Activated B cell treated with CpG ODN at 0.5 μM for 24 hours (primary cell): ENCODE results near the gene FBXO41. TPM values are rescaled to one million over a fixed set of nuclear protein-coding genes. Genes with fewer than 3 reads are reported as not detected.
A peak's percentile ranks its signal among the peaks of the same experiment; 100 is the strongest.

Experiments
- ATAC-seq: fragments of 200-7000 bp; cut with Tn5 transposase; one replicate; pipeline ENCODE4 v1.10.0; 2021; ENCODE audit warnings: low read depth, mild to moderate bottlenecking, moderate library complexity
- CTCF ChIA-PET: fragments of 350-600 bp; sonication (Branson Sonifier 250); formaldehyde crosslinking; loops from one replicate; lab custom pipeline; 2021; ENCODE audit warnings: antibody characterized with exemption; lab: Charles Lee
- POLR2A ChIA-PET: fragments of 350-600 bp; sonication (Branson Sonifier 250); formaldehyde crosslinking; loops from one replicate; lab custom pipeline; 2021; ENCODE audit warnings: antibody characterized with exemption; lab: Charles Lee
- DNase-seq: peaks from one replicate; pipeline ENCODE4 v3.0.0; 2022
- H3K27ac Mint-ChIP-seq: one replicate; pipeline ENCODE4 v1.8.0; 2020; ENCODE audit warnings: mixed read lengths
- H3K27me3 Mint-ChIP-seq: one replicate; pipeline ENCODE4 v1.8.0; 2021; ENCODE audit warnings: mixed read lengths
- H3K36me3 Mint-ChIP-seq: one replicate; pipeline ENCODE4 v1.8.0; 2021; ENCODE audit warnings: low read depth, mixed read lengths
- H3K4me1 Mint-ChIP-seq: one replicate; pipeline ENCODE4 v1.8.0; 2021; ENCODE audit warnings: mixed read lengths
- H3K4me3 Mint-ChIP-seq: one replicate; pipeline ENCODE4 v1.8.0; 2020; ENCODE audit warnings: mild to moderate bottlenecking, mixed read lengths
- H3K9me3 Mint-ChIP-seq: one replicate; pipeline ENCODE4 v1.8.0; 2020; ENCODE audit warnings: mixed read lengths
- intact Hi-C: fragments of 100-400 bp; cut with micrococcal nuclease; formaldehyde crosslinking; loops from one replicate; pipeline ENCODE4 v1.15.1; 2024
- total RNA-seq: library from RNA; stranded (reverse); gene quantifications from 2 replicates; pipeline ENCODE4 v1.2.3, GENCODE V29; 2022
- TF ChIP-seq, protein P1 (sequence below): fragments of 200-600 bp; IDR thresholded peaks from one replicate; pipeline ENCODE4 v1.8.0; 2022; ENCODE audit warnings: antibody characterized with exemption, mild to moderate bottlenecking

The FBXO41 gene
- 21.4 and 25.7 TPM in 2 replicates for total RNA-seq

GRCh38 chr2:73284296-73285158 lies at the start of gene FBXO41:
Gene FBXO41 (minus strand): TSS chr2:73284478. CDS start chr2:73269630, 14,848 bp downstream.
- Mint-ChIP-seq H3K36me3 (no peaks in the 10 kb centered on the region), H3K27ac (peak within 1 kb of the TSS; percentile 89), H3K4me3 (peak within 1 kb of the TSS; percentile 82), H3K9me3 (no peaks in the 10 kb centered on the region), H3K4me1 (peaks cover 36% of the 10 kb centered on the region), H3K27me3 (no peaks in the 10 kb centered on the region)
- DNase-seq (peak; percentile 67), ATAC-seq (peak; percentile 73)
- intact Hi-C loops = loop anchor here (1.0 to 10.0 kb wide), 8 partner anchors 9 to 450 kb away; partner anchors contain the start of genes ALMS1, CCT7, EGR4 and RAB11FIP5
- ChIA-PET POLR2A (interaction anchor here (0.6 to 2.1 kb wide), 9 partner anchors 9 to 115 kb away, joined by 3 to 51 read pairs (median 4); partner anchors contain the start of genes ALMS1, CCT7 and PRADC1), CTCF (interaction anchor here (0.8 to 1.0 kb wide), 2 partner anchors 16 to 51 kb away, joined by 3 to 4 read pairs; partner anchors contain the start of gene CCT7)
- TF ChIP-seq, protein P1, sequence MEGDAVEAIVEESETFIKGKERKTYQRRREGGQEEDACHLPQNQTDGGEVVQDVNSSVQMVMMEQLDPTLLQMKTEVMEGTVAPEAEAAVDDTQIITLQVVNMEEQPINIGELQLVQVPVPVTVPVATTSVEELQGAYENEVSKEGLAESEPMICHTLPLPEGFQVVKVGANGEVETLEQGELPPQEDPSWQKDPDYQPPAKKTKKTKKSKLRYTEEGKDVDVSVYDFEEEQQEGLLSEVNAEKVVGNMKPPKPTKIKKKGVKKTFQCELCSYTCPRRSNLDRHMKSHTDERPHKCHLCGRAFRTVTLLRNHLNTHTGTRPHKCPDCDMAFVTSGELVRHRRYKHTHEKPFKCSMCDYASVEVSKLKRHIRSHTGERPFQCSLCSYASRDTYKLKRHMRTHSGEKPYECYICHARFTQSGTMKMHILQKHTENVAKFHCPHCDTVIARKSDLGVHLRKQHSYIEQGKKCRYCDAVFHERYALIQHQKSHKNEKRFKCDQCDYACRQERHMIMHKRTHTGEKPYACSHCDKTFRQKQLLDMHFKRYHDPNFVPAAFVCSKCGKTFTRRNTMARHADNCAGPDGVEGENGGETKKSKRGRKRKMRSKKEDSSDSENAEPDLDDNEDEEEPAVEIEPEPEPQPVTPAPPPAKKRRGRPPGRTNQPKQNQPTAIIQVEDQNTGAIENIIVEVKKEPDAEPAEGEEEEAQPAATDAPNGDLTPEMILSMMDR = no peak

GRCh38 chr2:73334045-73334444 lies 49.8 kb upstream of the FBXO41 start:
- Mint-ChIP-seq H3K9me3 (peaks cover 3% of the 10 kb centered on the region), H3K27me3 (peaks cover 15% of the 10 kb centered on the region), H3K4me1 (peaks cover 8% of the 10 kb centered on the region), H3K4me3 (no peak overlapping the region), H3K27ac (no peak overlapping the region), H3K36me3 (no peaks in the 10 kb centered on the region)
- ChIA-PET POLR2A (no interaction called here), CTCF (no interaction called here)
- intact Hi-C loops = no loop called here
- DNase-seq (no peak), ATAC-seq (no peak)
- TF ChIP-seq, protein P1 = no peak

- DNase-seq (no peak), ATAC-seq (no peak)
- no peak overlapping the region for H3K27ac Mint-ChIP-seq
- H3K27me3 Mint-ChIP-seq = peaks cover 16% of the 10 kb centered on the region
- peaks cover 3% of the 10 kb centered on the region for H3K9me3 Mint-ChIP-seq
- H3K4me3 Mint-ChIP-seq = no peak overlapping the region
- intact Hi-C loops = no loop called here
- TF ChIP-seq, protein P1 = no peak
- POLR2A ChIA-PET = no interaction called here
- H3K36me3 Mint-ChIP-seq = no peaks in the 10 kb centered on the region
- CTCF ChIA-PET = no interaction called here
- H3K4me1 Mint-ChIP-seq = peaks cover 8% of the 10 kb centered on the region
Observed at GRCh38 chr2:73333564-73333963, 49.3 kb upstream of the FBXO41 start.

GRCh38 chr2:73324126-73324725 lies 39.9 kb upstream of the FBXO41 start:
- ChIA-PET POLR2A (no interaction called here), CTCF (no interaction called here)
- TF ChIP-seq, protein P1 = no peak
- peaks cover 3% of the 10 kb centered on the region for H3K9me3 Mint-ChIP-seq
- H3K36me3 Mint-ChIP-seq = no peaks in the 10 kb centered on the region
- intact Hi-C loops = no loop called here
- H3K4me3 Mint-ChIP-seq = no peak overlapping the region
- no peaks in the 10 kb centered on the region for H3K4me1 Mint-ChIP-seq
- H3K27ac Mint-ChIP-seq = no peak overlapping the region
- H3K27me3 Mint-ChIP-seq = peaks cover 31% of the 10 kb centered on the region
- DNase-seq = no peak
- ATAC-seq = no peak

DNA sequence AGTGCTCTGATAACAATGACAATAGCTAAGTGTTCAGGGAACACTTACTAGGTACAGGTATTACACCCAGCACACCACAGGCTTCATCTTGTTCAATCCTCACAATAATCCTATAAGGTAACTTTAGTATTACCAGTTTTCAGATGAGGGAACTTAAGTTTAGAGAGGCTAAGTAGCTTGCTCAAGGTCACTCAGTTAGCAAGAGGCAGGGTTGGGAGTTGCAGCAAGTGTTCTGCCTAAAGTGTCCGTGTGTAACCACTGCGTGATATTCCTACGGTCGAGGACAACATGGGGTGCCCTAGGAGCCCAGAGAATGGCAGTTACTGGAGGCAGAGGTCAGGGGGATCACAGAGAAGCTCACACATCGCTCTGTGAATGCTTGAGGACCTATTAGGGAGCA lies 39.3 kb upstream of the FBXO41 start:
- POLR2A ChIA-PET = interaction anchor here (0.6 kb wide), 1 partner anchor 670 kb away, joined by 3 read pairs; no protein-coding TSS in a partner anchor
- ATAC-seq = no peak
- no peak overlapping the region for H3K27ac Mint-ChIP-seq
- H3K9me3 Mint-ChIP-seq = peaks cover 3% of the 10 kb centered on the region
- intact Hi-C loops = no loop called here
- TF ChIP-seq, protein P1 = no peak
- no peaks in the 10 kb centered on the region for H3K36me3 Mint-ChIP-seq
- CTCF ChIA-PET = no interaction called here
- no peak for DNase-seq
- no peak overlapping the region for H3K4me3 Mint-ChIP-seq
- no peaks in the 10 kb centered on the region for H3K4me1 Mint-ChIP-seq
- peaks cover 31% of the 10 kb centered on the region for H3K27me3 Mint-ChIP-seq
